Epithelial cell of esophagus (primary cell): Measurements from ENCODE around the gene KCNS1.
"Not testable (repeated sequence)": the region's sequence is repeated elsewhere in the genome, so short reads cannot be mapped to it uniquely, and the experiment has no call there.

ENCODE experiments used
- DNase-seq: peaks from one replicate; pipeline ENCODE4 v3.0.0; 2010; ENCODE audit warnings: low read depth
- H3K4me3 ChIP-seq: 2 replicates; pipeline ENCODE4 v1.5.1; 2011; ENCODE audit warnings: mild to moderate bottlenecking, low read length, control low read depth
- CTCF ChIP-seq: IDR thresholded peaks from 2 replicates; pipeline ENCODE4 v1.5.1; 2011; ENCODE audit warnings: low read depth, mild to moderate bottlenecking, low read length, control low read depth, inconsistent platforms; ENCODE audit not compliant: insufficient read depth; ENCODE audit errors: missing control alignments

The KCNS1 gene, protein sequence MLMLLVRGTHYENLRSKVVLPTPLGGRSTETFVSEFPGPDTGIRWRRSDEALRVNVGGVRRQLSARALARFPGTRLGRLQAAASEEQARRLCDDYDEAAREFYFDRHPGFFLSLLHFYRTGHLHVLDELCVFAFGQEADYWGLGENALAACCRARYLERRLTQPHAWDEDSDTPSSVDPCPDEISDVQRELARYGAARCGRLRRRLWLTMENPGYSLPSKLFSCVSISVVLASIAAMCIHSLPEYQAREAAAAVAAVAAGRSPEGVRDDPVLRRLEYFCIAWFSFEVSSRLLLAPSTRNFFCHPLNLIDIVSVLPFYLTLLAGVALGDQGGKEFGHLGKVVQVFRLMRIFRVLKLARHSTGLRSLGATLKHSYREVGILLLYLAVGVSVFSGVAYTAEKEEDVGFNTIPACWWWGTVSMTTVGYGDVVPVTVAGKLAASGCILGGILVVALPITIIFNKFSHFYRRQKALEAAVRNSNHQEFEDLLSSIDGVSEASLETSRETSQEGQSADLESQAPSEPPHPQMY

DNA sequence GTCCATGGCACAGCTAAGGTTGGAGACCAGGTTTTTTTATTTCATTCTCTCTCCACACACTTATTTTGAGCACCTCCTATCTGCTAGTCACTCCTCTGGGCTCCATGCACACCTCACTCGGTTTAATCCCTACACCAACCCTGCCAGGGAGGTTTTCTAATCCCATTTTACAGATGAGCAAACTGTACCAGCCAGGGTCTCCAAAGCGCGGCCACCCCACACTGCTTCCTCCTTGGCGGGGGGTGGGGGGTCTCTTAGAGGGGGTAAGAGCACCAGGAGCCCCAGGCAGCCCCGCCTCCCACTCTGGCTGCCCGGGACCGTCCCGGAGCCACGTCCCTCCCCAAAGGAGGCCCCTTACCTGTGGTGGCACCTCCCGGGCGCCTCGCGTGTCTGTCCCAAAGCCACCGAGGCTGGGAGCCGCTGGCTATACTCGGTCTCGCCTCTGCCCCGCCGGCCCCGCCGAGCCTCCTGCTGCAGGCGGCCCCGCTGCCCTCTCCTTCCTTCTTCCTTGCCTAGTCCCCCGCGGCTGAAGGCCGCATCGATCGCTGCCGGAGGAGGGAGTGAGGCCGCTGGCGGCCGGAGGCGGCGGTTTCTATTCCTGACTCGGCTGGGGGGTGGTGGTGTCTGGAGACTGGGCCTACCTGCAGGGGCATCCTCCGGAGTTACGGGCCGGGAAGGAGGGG, at the start of gene KCNS1:
TSS of gene KCNS1 (minus strand) at position 565 of the 683 bp plus-strand sequence. CDS start 1,891 bp downstream, outside the sequence.
- peak; percentile 25 for DNase-seq
- no peak within 1 kb of the TSS for H3K4me3 ChIP-seq

GRCh38 chr20:45149062-45149461, 48.1 kb upstream of the KCNS1 start:
- no peak overlapping the region for H3K4me3 ChIP-seq
- no peak for TF ChIP-seq CTCF
- no peak for DNase-seq

More for the DNA sequence above, at the start of gene KCNS1:
- no peak for TF ChIP-seq CTCF

GRCh38 chr20:45140836-45141235, 39.9 kb upstream of the KCNS1 start:
- no peak for DNase-seq
- TF ChIP-seq CTCF, result no peak
- H3K4me3 ChIP-seq, result no peak overlapping the region

DNA sequence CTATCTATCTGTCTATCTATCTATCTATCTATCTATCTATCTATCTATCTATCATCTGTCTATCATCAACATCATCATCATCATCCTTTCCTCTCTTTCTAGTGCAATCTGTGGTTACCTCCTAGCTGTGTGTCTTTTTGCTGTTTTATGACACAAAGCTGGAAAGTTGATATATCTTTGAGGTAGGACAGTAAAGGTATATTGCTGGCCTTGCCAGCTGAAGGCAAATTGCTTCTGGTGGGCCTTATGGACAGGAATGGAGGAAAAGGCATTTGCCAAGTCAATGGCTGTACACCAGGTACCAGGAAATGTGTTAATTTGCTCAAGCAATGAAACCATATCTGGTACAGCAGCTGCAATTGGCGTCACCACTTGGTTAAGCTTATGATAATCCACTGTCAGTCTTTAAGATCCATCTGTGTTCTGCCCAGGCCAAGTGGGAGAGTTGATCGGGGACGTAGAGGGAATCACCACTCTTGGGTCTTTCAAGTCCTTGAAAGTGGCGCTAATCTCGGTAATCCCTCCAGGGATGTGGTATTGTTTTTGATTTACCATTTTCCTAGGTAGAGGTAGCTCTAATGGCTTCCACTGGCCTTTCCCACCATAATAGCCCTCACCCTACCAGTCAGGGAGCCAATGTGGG, 38.9 kb upstream of the KCNS1 start:
- not testable (repeated sequence) for H3K4me3 ChIP-seq, DNase-seq

GRCh38 chr20:45138561-45139300, 37.8 kb upstream of the KCNS1 start:
- no peak overlapping the region for H3K4me3 ChIP-seq
- TF ChIP-seq CTCF, result peak; percentile 86
- peak; percentile 84 for DNase-seq

DNA sequence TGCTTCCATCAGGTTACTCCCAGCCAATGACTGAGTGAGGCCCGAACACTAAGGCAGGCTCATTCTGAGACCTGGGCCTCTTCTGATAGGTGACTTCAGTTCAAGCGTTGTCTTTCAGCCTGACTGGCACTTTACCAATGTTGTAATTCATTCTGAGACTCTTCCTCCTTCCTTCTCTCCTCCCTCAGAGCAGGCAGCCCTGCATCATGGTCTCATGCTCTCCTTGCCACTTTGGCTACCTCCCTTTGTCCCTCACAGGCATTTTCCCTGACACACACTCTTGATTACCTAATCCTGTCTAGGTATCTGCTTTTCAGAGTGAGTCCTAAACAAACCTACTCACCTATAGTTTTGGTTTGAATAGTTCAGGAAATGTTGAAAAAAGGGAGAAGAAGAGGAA, 36.0 kb upstream of the KCNS1 start:
- DNase-seq, result peak; percentile 53
- H3K4me3 ChIP-seq, result no peak overlapping the region
- no peak for TF ChIP-seq CTCF
